GM21381 (cell line): ENCODE data around the gene MACF1.
A peak's percentile ranks its signal among the peaks of the same experiment; 100 is the strongest.
"Not testable (repeated sequence)": the region's sequence is repeated elsewhere in the genome, so short reads cannot be mapped to it uniquely, and the experiment has no call there.

Experiments
- ATAC-seq: cut with Tn5 transposase; IDR thresholded peaks from one replicate; pipeline ENCODE4 v1.9.1; 2021; ENCODE audit warnings: mild to moderate bottlenecking, moderate library complexity; ENCODE audit not compliant: unreplicated experiment

MACF1 gene

GRCh38 chr1:39485046-39485803 lies 280.7 kb downstream of the MACF1 start:
- ATAC-seq, result no peak

- no peak for ATAC-seq
These were observed 283.6 kb downstream of the MACF1 start for GRCh38 chr1:39488012-39488545.

GRCh38 chr1:39488793-39489566 lies 284.5 kb downstream of the MACF1 start:
- ATAC-seq, result no peak

- no peak for ATAC-seq
These were observed 285.2 kb downstream of the MACF1 start for GRCh38 chr1:39489567-39490239.

GRCh38 chr1:39490596-39491145 lies 286.2 kb downstream of the MACF1 start:
- peak; percentile 19 for ATAC-seq

- peak; percentile 82 for ATAC-seq
These were observed 286.8 kb downstream of the MACF1 start, which contains the start of gene BMP8A for GRCh38 chr1:39491146-39491921. Gene BMP8A (plus strand): TSS chr1:39491636. CDS start chr1:39491992, 356 bp downstream.

GRCh38 chr1:39492118-39493042 lies 287.9 kb downstream of the MACF1 start:
- ATAC-seq, result peak; percentile 5

- ATAC-seq, result not testable (repeated sequence)
These were observed 288.7 kb downstream of the MACF1 start for GRCh38 chr1:39493043-39493810.

- ATAC-seq, result no peak
These were observed 290.3 kb downstream of the MACF1 start for GRCh38 chr1:39494671-39495410.

GRCh38 chr1:39496520-39496919 lies 292.0 kb downstream of the MACF1 start:
- not testable (repeated sequence) for ATAC-seq

- ATAC-seq, result no peak
These were observed 293.1 kb downstream of the MACF1 start for GRCh38 chr1:39497585-39497984.

GRCh38 chr1:39498096-39498710 lies 293.7 kb downstream of the MACF1 start:
- ATAC-seq, result not testable (repeated sequence)

- not testable (repeated sequence) for ATAC-seq
These were observed 294.3 kb downstream of the MACF1 start for GRCh38 chr1:39498821-39499220.

GRCh38 chr1:39499668-39500067 lies 295.2 kb downstream of the MACF1 start:
- no peak for ATAC-seq

- ATAC-seq, result no peak
These were observed 296.4 kb downstream of the MACF1 start for GRCh38 chr1:39500862-39501389.

GRCh38 chr1:39501666-39502065 lies 297.2 kb downstream of the MACF1 start:
- ATAC-seq, result no peak

GRCh38 chr1:39504436-39504835 lies 299.9 kb downstream of the MACF1 start:
- ATAC-seq, result not testable (repeated sequence)
